Activated CD8-positive, alpha-beta T cell treated with anti-CD3 and anti-CD28 coated beads, Interleukin-2, amount 10 ng/mL, durations not matched to agents 7 days and 5 days (primary cell): ENCODE data around the gene KRT1. TPM values are rescaled to one million over a fixed set of nuclear protein-coding genes. Genes with fewer than 3 reads are reported as not detected.

Source experiments
- ATAC-seq: fragments of 150-1000 bp; cut with Tn5 transposase; one replicate; pipeline ENCODE4 v1.10.0; 2021; ENCODE audit warnings: moderate library complexity
- CTCF ChIA-PET: fragments of 350-600 bp; sonication (Branson Sonifier 250); formaldehyde crosslinking; loops from one replicate; lab custom pipeline; 2021; ENCODE audit warnings: antibody characterized with exemption; lab: Charles Lee
- POLR2A ChIA-PET: fragments of 350-600 bp; sonication (Branson Sonifier 250); formaldehyde crosslinking; loops from one replicate; lab custom pipeline; 2021; ENCODE audit warnings: antibody characterized with exemption; lab: Charles Lee
- DNase-seq: peaks from one replicate; pipeline ENCODE4 v3.0.0-alpha.2; 2020
- H3K27ac Mint-ChIP-seq: one replicate; pipeline ENCODE4 v1.8.0; 2021; ENCODE audit warnings: mild to moderate bottlenecking, mixed read lengths
- H3K27me3 Mint-ChIP-seq: one replicate; pipeline ENCODE4 v1.8.0; 2021; ENCODE audit warnings: low read depth, mixed read lengths
- H3K36me3 Mint-ChIP-seq: one replicate; pipeline ENCODE4 v1.8.0; 2021; ENCODE audit warnings: low read depth, mixed read lengths
- H3K4me1 Mint-ChIP-seq: one replicate; pipeline ENCODE4 v1.8.0; 2021; ENCODE audit warnings: low read depth, mixed read lengths
- H3K4me3 Mint-ChIP-seq: one replicate; pipeline ENCODE4 v1.8.0; 2021; ENCODE audit warnings: mild to moderate bottlenecking, mixed read lengths
- H3K9me3 Mint-ChIP-seq: one replicate; pipeline ENCODE4 v1.8.0; 2022; ENCODE audit warnings: mixed read lengths; ENCODE audit not compliant: insufficient read depth
- total RNA-seq, 2 experiments: library from RNA; stranded (reverse); gene quantifications; one replicate each; pipeline ENCODE4 v1.2.3, GENCODE V29; 2021

KRT1 gene
- total RNA-seq, 2 experiments from 2014 or later: not detected

DNA sequence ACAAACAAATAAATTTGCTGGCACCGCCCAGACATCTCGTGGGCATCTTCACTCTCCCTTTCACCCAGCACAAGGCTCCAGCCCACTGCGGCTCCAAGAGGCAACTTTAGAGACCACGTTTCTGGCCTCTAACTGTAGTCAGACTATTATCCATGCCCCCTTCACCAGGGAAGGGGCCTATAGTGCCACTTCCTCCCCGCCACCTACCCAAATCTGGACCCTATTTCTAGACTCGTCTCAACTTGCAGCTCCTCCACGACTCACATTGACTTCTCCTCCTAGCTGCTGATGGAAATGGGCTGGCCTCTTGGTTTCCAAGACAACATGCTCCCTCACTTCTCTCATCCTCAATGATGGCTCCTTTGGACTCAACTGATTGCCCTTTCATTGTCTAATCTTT, 12.3 kb downstream of the KRT1 start:
- DNase-seq (no peak), ATAC-seq (no peak)
- Mint-ChIP-seq H3K36me3 (no peaks in the 10 kb centered on the region), H3K4me1 (no peaks in the 10 kb centered on the region), H3K4me3 (no peak overlapping the region), H3K27ac (no peak overlapping the region), H3K27me3 (peaks cover 9% of the 10 kb centered on the region), H3K9me3 (no peaks in the 10 kb centered on the region)
- POLR2A ChIA-PET: no interaction called here
- CTCF ChIA-PET: interaction anchor here (1.1 kb wide), 1 partner anchor 57 kb away, joined by 3 read pairs; no protein-coding TSS in a partner anchor

DNA sequence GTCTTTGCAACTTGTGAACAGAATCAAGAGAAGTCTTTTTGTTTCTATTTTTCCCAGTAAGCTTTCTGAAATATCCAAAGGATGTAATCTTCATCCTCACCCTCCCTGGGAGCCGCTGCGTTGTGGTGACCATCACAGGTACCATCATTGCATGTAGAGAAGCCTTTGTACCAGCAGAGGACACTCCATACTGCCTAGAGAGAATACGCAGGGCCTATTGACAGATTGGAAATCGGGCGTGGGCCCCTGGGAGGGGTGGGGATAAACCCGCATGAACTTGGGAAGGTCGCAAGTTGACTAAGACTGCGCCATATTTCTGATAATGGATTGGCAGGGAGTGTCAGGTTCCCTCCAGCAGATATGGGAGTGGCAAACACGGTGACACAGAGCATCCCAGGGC, 12.7 kb downstream of the KRT1 start:
- ATAC-seq (no peak), DNase-seq (no peak)
- ChIA-PET POLR2A (no interaction called here), CTCF (interaction anchor here (0.7 to 1.3 kb wide), 4 partner anchors 23 to 203 kb away, joined by 3 to 4 read pairs (median 3); no protein-coding TSS in a partner anchor)
- Mint-ChIP-seq H3K4me1 (peaks cover under 1% of the 10 kb centered on the region), H3K27me3 (peaks cover 9% of the 10 kb centered on the region), H3K36me3 (no peaks in the 10 kb centered on the region), H3K27ac (no peak overlapping the region), H3K9me3 (no peaks in the 10 kb centered on the region), H3K4me3 (no peak overlapping the region)

DNA sequence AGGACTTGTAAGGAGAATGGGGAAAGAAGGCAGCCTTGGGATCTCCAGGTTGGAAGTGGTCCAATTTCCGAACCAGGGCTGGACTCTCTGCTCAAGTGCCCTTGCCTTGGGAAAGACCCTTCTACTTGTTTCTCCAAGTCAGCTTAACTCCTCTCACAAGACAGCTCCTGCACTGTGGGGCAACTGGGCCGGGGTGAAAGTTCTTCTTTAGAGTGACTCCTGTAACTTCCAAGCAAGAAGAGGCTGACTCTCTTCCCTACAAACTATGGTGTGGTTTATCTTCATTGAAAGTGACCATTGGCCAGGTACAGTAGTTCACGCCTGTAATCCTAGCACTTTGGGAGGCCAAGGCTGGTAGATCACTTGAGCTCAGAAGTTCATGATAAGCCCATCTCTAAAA, 13.7 kb downstream of the KRT1 start:
- Mint-ChIP-seq H3K27me3 (peaks cover 9% of the 10 kb centered on the region), H3K9me3 (no peaks in the 10 kb centered on the region), H3K4me1 (peaks cover 8% of the 10 kb centered on the region), H3K36me3 (no peaks in the 10 kb centered on the region), H3K4me3 (no peak overlapping the region), H3K27ac (no peak overlapping the region)
- DNase-seq: no peak
- CTCF ChIA-PET: interaction anchor here (1.3 to 1.7 kb wide), 3 partner anchors 12 to 80 kb away, joined by 3 to 8 read pairs (median 3); no protein-coding TSS in a partner anchor
- ATAC-seq: no peak
- POLR2A ChIA-PET: interaction anchor here (0.6 kb wide), 1 partner anchor 230 kb away, joined by 3 read pairs; no protein-coding TSS in a partner anchor

DNA sequence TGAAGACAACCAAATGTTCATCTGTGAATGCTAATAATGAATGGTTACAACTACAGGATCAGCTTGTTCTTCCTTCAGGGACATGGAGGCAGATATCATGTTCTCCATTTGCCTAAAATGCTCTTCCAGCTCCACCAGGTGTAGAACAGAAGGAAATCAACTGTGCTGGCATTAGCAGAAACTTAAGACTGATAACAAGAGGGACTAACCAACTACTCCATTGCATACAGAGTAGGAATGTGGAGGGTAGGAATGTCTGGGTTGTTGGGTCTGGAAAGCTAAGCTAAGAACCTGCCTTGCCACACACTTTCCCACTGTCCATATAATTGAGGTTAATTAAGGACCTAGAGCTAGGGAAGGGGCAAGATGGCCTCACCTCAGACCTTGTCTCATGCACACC, 16.8 kb downstream of the KRT1 start:
- ChIA-PET CTCF (interaction anchor here (1.4 to 2.0 kb wide), 3 partner anchors 53 to 80 kb away, joined by 3 to 6 read pairs (median 3); no protein-coding TSS in a partner anchor), POLR2A (no interaction called here)
- peaks cover 8% of the 10 kb centered on the region for H3K4me1 Mint-ChIP-seq
- no peaks in the 10 kb centered on the region for H3K9me3 Mint-ChIP-seq
- ATAC-seq: no peak
- no peak overlapping the region for H3K4me3 Mint-ChIP-seq
- peaks cover 8% of the 10 kb centered on the region for H3K27me3 Mint-ChIP-seq
- no peaks in the 10 kb centered on the region for H3K36me3 Mint-ChIP-seq
- no peak for DNase-seq
- no peak overlapping the region for H3K27ac Mint-ChIP-seq

DNA sequence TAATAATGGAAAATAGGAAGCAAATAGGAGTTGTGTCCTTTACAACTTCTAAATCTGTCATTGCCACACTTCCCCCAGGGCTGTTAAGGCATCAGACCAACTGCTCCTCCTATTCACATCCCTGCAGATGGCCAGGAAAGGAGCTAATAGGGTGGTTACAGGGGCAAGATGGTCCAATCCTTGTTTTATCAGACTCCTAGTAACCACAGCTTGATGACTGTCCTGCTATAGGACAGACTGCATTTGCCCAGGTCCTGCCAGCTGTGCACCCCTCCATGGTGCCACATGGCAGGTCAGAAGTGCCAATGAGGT, 17.3 kb downstream of the KRT1 start:
- Mint-ChIP-seq H3K27me3 (peaks cover 7% of the 10 kb centered on the region), H3K4me3 (no peak overlapping the region), H3K27ac (no peak overlapping the region), H3K9me3 (no peaks in the 10 kb centered on the region), H3K36me3 (no peaks in the 10 kb centered on the region), H3K4me1 (peaks cover 8% of the 10 kb centered on the region)
- CTCF ChIA-PET: interaction anchor here (1.4 to 2.0 kb wide), 3 partner anchors 53 to 79 kb away, joined by 3 to 6 read pairs (median 3); no protein-coding TSS in a partner anchor
- DNase-seq: no peak
- POLR2A ChIA-PET: no interaction called here
- no peak for ATAC-seq

DNA sequence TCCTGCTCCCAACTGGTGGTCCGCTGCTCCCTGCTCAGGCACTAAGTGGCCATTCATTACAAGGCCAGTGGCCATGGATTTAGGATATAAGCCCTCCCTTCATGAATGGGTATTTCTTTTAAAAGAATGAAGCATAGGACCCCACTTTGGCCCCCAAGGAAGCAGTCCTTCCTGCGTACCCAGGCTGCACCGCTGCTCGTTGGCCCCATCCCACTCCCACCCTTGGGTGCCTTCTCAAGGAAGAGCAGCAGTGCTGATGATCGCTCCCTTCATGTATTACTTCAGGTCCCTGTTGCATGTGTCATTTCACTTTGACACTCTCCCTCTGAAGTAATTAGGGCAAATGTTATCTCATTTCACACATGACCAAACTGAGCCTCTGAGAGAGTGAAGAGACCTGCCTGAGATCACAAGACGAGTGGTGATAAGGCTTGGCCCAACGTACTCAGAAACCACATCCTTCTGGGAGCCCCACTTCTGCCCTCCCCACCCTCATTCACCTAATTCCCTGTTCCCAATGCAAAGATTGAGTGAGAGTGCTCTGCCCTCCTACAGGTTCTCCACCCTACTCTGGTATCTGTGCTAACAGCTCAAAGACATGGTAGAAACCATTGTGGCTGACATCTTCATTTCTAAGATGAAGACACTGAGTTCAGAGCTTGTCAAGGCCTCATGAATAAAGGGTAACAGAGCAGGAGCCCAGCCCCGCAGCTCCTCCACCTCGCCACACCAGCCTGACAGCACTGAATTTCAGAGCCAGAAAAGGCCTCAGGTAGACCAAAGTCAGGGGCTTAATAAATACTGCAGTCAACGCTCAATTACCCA, 17.9 kb downstream of the KRT1 start:
- no peak for DNase-seq
- H3K27me3 Mint-ChIP-seq: peaks cover 7% of the 10 kb centered on the region
- H3K4me3 Mint-ChIP-seq: no peak overlapping the region
- ChIA-PET POLR2A (interaction anchor here (0.6 kb wide), 1 partner anchor 10 kb away, joined by 3 read pairs; the partner anchor contains the start of gene KRT2), CTCF (interaction anchor here (1.4 to 1.6 kb wide), 2 partner anchors 52 to 76 kb away, joined by 3 read pairs; no protein-coding TSS in a partner anchor)
- no peaks in the 10 kb centered on the region for H3K36me3 Mint-ChIP-seq
- no peak for ATAC-seq
- H3K4me1 Mint-ChIP-seq: peaks cover 8% of the 10 kb centered on the region
- no peak overlapping the region for H3K27ac Mint-ChIP-seq
- H3K9me3 Mint-ChIP-seq: no peaks in the 10 kb centered on the region

DNA sequence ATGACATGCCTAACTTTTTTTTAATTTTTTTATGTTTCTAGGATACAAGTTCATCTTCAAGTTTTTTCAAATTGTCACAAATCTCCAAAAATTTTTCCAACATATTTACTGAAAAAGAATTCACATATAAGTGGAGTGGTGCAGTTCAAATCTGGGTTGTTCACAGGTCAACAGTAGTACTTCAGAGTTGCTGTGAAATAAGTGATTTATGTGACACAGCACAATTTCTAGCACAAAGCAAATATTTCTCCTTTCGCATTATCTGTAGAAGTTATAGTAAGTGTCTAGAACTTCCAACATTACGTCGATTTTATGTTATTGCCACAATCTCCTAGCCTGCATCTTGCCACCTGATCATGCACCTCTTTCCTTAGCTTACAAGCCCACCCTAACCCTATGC, 18.5 kb downstream of the KRT1 start:
- no peak for ATAC-seq
- H3K36me3 Mint-ChIP-seq: no peaks in the 10 kb centered on the region
- no peaks in the 10 kb centered on the region for H3K9me3 Mint-ChIP-seq
- H3K4me3 Mint-ChIP-seq: no peak overlapping the region
- POLR2A ChIA-PET: interaction anchor here (0.6 kb wide), 1 partner anchor 9 kb away, joined by 3 read pairs; the partner anchor contains the start of gene KRT2
- CTCF ChIA-PET: interaction anchor here (1.6 kb wide), 1 partner anchor 52 kb away, joined by 3 read pairs; no protein-coding TSS in a partner anchor
- H3K27me3 Mint-ChIP-seq: peaks cover 8% of the 10 kb centered on the region
- H3K27ac Mint-ChIP-seq: no peak overlapping the region
- no peak for DNase-seq
- H3K4me1 Mint-ChIP-seq: peaks cover 8% of the 10 kb centered on the region

DNA sequence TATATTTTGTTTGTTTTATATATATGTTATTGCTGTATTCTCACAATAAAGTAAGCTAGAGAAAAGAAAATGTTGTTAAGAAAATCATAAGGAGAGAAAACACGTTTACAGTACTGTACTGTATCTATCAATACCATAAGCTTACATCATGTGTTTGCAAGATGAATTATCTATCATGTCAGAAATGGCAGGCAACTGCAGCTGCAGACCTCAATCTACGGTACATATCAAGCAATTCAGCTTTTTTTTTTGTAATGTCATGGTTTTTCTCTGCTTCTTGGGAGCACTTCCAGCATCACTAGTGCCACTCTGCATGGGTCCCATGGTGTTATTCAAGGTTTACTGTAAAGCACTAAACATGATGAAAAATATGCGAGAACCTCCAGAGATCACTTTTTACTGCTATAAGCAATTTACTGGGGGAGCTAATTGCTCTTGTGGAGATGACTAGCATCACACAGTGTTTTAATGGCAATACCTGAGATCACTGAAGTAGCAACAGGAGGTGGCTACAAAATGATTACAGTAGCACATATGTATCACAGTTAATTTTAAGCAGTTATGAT, 19.2 kb downstream of the KRT1 start:
- Mint-ChIP-seq H3K27ac (no peak overlapping the region), H3K36me3 (no peaks in the 10 kb centered on the region), H3K4me1 (peaks cover 8% of the 10 kb centered on the region), H3K27me3 (peaks cover 14% of the 10 kb centered on the region), H3K4me3 (no peak overlapping the region), H3K9me3 (no peaks in the 10 kb centered on the region)
- POLR2A ChIA-PET: no interaction called here
- ATAC-seq (no peak), DNase-seq (no peak)
- CTCF ChIA-PET: interaction anchor here (0.8 to 1.6 kb wide), 2 partner anchors 13 to 75 kb away, joined by 3 to 4 read pairs; no protein-coding TSS in a partner anchor

DNA sequence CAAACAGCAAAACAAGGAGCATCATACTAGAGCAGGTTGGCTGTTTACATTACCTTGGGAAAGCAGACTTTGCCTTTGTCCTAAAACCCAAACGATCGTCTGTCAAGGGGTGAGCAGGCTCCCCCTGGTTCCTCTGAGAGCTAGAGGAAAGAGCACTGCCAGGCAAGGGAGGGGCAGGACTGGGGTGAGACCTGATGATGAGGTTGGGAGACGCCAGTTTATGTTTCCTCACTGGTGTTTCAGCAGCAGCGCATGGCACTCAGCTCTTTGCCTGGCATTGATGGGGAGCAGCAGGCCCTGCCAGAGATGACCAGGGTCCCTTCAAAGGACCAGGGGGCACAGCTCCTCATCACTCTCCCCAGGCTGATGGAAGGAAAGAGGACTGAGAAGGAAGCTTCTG, 20.3 kb downstream of the KRT1 start:
- no peaks in the 10 kb centered on the region for H3K36me3 Mint-ChIP-seq
- ATAC-seq (no peak), DNase-seq (no peak)
- CTCF ChIA-PET: interaction anchor here (1.2 to 1.6 kb wide), 2 partner anchors 21 to 74 kb away, joined by 3 to 4 read pairs; partner anchors contain the start of gene KRT1
- H3K27me3 Mint-ChIP-seq: peaks cover 17% of the 10 kb centered on the region
- H3K9me3 Mint-ChIP-seq: no peaks in the 10 kb centered on the region
- H3K4me1 Mint-ChIP-seq: peaks cover 8% of the 10 kb centered on the region
- H3K4me3 Mint-ChIP-seq: no peak overlapping the region
- POLR2A ChIA-PET: no interaction called here
- H3K27ac Mint-ChIP-seq: no peak overlapping the region

DNA sequence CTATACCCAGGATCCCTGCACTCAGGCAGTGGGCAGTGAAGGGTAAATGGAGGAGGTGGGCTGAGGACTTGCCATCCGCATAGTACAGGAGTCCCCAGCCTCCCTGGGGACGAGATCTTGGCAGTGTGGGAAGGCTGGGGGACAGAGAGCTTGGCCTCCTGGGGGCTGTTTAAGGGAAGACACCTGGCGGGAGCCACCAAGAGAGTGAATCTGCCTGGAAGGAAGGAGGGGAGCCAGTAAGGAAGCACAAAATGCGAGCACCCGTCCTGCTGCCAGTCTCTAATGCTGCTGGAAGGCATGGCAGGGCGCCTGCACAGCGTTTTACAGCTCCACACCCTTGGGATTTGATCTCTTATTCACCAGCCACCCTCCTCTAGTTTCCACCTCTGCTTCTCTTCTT, 20.8 kb downstream of the KRT1 start:
- H3K27ac Mint-ChIP-seq: no peak overlapping the region
- no peak for ATAC-seq

DNA sequence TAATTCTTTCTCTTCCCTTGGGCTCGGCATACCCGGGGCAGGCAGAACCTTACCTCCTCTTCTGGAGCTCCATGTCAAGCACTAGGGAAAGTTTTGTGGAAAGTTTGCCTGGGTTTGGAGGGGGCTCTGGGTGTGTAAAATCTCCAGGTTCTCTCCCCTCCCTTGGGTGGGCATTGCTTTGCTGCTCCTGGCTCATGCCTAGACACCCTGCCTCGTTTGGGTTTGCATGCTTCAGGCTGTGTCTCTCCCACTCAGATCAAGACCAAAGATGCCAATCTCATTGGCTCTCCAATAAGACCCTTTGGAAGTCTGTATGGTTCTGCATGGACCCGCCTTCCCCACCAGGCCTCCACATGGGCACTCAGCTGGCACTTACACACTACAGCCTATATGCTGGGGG, 22.0 kb downstream of the KRT1 start:
- H3K27me3 Mint-ChIP-seq: peaks cover 30% of the 10 kb centered on the region
- H3K4me3 Mint-ChIP-seq: no peak overlapping the region
- no peaks in the 10 kb centered on the region for H3K36me3 Mint-ChIP-seq
- peaks cover 15% of the 10 kb centered on the region for H3K4me1 Mint-ChIP-seq
- DNase-seq (no peak), ATAC-seq (no peak)
- CTCF ChIA-PET: interaction anchor here (0.8 to 0.9 kb wide), 2 partner anchors 25 to 221 kb away, joined by 3 read pairs; no protein-coding TSS in a partner anchor
- POLR2A ChIA-PET: no interaction called here
- H3K9me3 Mint-ChIP-seq: no peaks in the 10 kb centered on the region
- H3K27ac Mint-ChIP-seq: no peak overlapping the region

More for the DNA sequence above, 20.8 kb downstream of the KRT1 start:
- CTCF ChIA-PET: interaction anchor here (1.2 to 1.6 kb wide), 2 partner anchors 21 to 73 kb away, joined by 3 to 4 read pairs; partner anchors contain the start of gene KRT1
- Mint-ChIP-seq H3K4me1 (peaks cover 8% of the 10 kb centered on the region), H3K36me3 (no peaks in the 10 kb centered on the region), H3K9me3 (no peaks in the 10 kb centered on the region), H3K4me3 (no peak overlapping the region), H3K27me3 (peaks cover 23% of the 10 kb centered on the region)
- POLR2A ChIA-PET: no interaction called here
- DNase-seq: no peak
